GM12878 (cell line): Measurements from ENCODE around the gene N4BP2. TPM values are rescaled to one million over a fixed set of nuclear protein-coding genes. Genes with fewer than 3 reads are reported as not detected.

ENCODE experiments used
- BCL3 ChIP-seq: IDR thresholded peaks from 2 replicates; pipeline ENCODE4 v1.6.1; 2011; ENCODE audit warnings: borderline replicate concordance, low read depth, mild to moderate bottlenecking, moderate library complexity, low read length; ENCODE audit not compliant: insufficient read depth, poor library complexity, severe bottlenecking
- FOXM1 ChIP-seq: IDR thresholded peaks from 2 replicates; pipeline ENCODE4 v1.6.1; 2012; ENCODE audit warnings: low read depth, mild to moderate bottlenecking, inconsistent platforms, low read length, moderate library complexity
- GATAD2B ChIP-seq: fragments of 450-650 bp; conservative IDR thresholded peaks from 2 replicates; pipeline ENCODE4 v1.6.1; 2017; ENCODE audit warnings: low read depth, mild to moderate bottlenecking, moderate library complexity
- MLLT1 ChIP-seq: fragments of 450-650 bp; IDR thresholded peaks from 2 replicates; pipeline ENCODE4 v1.6.1; 2016; ENCODE audit warnings: mild to moderate bottlenecking
- NFIC ChIP-seq: IDR thresholded peaks from 2 replicates; pipeline ENCODE4 v1.6.1; 2012; ENCODE audit warnings: low read depth, mild to moderate bottlenecking, inconsistent platforms, low read length, moderate library complexity
- SUPT20H ChIP-seq: IDR thresholded peaks from 2 replicates; pipeline ENCODE4 v1.6.1; 2011; ENCODE audit warnings: low read depth, mild to moderate bottlenecking, low read length, moderate library complexity, borderline replicate concordance; ENCODE audit not compliant: control insufficient read depth
- polyA plus RNA-seq, 11 experiments: library from polyadenylated mRNA; depleted of rRNA in 4 of 11; unstranded in 6 of 11; stranded (reverse) in 5 of 11; fragments of >200 nt; fragmentation: Nextera tagmentation in 4 of 11; fragmentation: Illumina TruSeq in 1 of 11; extraction: Ambion mirVana in 4 of 11; extraction: Trizol in 1 of 11; gene quantifications; 1 replicate in 1 of 11; 2 replicates in 10 of 11; pipeline versions ENCODE4 v1.2.1 to v1.2.3, GENCODE V29; 2011 to 2016; ENCODE audit warnings: inconsistent platforms in 2 of 11, missing spikeins in 2 of 11, low read depth in 1 of 11
- total RNA-seq, 4 experiments: library from RNA; depleted of rRNA in 3 of 4; stranded (reverse); fragments of >200 nt in 3 of 4; fragmentation: Illumina TruSeq in 1 of 4; extraction: Trizol in 1 of 4; gene quantifications; 2 replicates each; pipeline versions ENCODE4 v1.2.1 to v1.2.3, GENCODE V29; 2013 to 2021
- TF ChIP-seq, protein P1 (sequence below): fragments of 450-650 bp; conservative IDR thresholded peaks from 2 replicates; pipeline ENCODE4 v1.6.1; 2017; ENCODE audit warnings: mild to moderate bottlenecking, moderate library complexity

Gene N4BP2
- total and polyA plus RNA-seq, 10 of the 15 experiments (the other 5 are each of a cell fraction or from before 2014, with no cell fraction given): 2.3 to 18.7 (median 10.0) TPM

DNA sequence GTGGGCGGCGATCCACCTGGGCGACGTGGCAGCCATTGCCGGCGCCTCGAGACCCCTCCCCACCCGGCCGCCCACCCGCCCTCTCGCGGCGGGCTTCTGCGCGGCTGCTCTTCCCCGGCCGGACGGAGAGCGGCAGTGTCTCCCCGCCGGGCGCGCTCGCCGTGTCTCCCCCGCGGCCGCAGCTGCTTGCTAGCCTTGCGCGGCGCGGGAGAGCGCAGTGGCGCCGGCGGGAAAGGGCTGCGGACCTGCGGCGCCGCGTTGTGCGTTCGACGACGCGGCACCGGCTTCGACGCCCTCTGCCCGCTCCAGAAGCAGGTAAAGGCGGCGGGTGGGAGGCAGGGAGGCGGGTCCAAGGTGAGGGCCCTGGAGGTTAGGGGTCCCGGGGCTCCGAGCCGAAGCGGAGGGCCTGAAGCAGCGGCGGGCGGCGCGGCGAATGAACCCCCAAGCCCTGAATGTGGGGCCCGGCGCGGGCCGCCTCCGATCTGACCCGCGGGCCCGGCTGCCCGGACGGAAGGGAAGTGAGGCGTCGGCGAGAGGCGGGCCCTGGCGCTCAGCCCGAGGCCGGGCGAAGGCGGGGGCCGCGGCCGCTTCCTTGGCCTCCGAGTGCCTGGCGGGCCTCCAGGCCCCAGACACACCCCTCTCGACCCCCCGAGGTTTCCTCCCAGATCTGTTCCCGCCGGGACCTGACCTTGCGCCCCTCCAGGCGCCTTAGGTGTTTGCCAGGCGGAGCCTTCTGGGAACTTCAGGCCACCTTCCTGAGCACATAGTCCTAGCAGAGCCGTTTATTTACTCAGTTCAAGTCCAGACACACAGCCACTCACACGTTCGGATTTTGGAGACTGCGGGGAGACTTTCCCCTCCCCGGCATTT, at the start of gene N4BP2 (continued):
- peak; percentile 59; the same call in 1 of the 2 replicates for TF ChIP-seq MLLT1
- TF ChIP-seq FOXM1: no peak
- TF ChIP-seq GATAD2B: peak; percentile 90
- no peak for TF ChIP-seq BCL3
- TF ChIP-seq SUPT20H: no peak
- TF ChIP-seq, protein P1, sequence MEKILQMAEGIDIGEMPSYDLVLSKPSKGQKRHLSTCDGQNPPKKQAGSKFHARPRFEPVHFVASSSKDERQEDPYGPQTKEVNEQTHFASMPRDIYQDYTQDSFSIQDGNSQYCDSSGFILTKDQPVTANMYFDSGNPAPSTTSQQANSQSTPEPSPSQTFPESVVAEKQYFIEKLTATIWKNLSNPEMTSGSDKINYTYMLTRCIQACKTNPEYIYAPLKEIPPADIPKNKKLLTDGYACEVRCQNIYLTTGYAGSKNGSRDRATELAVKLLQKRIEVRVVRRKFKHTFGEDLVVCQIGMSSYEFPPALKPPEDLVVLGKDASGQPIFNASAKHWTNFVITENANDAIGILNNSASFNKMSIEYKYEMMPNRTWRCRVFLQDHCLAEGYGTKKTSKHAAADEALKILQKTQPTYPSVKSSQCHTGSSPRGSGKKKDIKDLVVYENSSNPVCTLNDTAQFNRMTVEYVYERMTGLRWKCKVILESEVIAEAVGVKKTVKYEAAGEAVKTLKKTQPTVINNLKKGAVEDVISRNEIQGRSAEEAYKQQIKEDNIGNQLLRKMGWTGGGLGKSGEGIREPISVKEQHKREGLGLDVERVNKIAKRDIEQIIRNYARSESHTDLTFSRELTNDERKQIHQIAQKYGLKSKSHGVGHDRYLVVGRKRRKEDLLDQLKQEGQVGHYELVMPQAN: peak; percentile 67
- no peak for TF ChIP-seq NFIC
